Stimulated activated CD4-positive, alpha-beta T cell treated with anti-CD3 and anti-CD28 coated beads, Interleukin-2, amount 100 ng/mL, for 48 hours (primary cell): Measurements from ENCODE around the gene COL4A4.

ENCODE experiments used
- DNase-seq, 2 donors: peaks; one replicate each; pipeline ENCODE4 v3.0.0-alpha.2; 2020

COL4A4 gene

GRCh38 chr2:226978300-226978699, 185.7 kb downstream of the COL4A4 start:
- DNase-seq = no peak

GRCh38 chr2:226977775-226978190, 186.2 kb downstream of the COL4A4 start:
- no peak for DNase-seq

GRCh38 chr2:226973816-226974215, 190.2 kb downstream of the COL4A4 start:
- no peak for DNase-seq

GRCh38 chr2:226971770-226972169, 192.2 kb downstream of the COL4A4 start:
- DNase-seq = no peak

- no peak for DNase-seq
Observed at GRCh38 chr2:226971084-226971483, 192.9 kb downstream of the COL4A4 start.

- no peak for DNase-seq
Observed at GRCh38 chr2:226970362-226970761, 193.6 kb downstream of the COL4A4 start.

- DNase-seq = no peak
Observed at GRCh38 chr2:226969417-226970080, 194.5 kb downstream of the COL4A4 start.

- no peak for DNase-seq
Observed at GRCh38 chr2:226965376-226965775, 198.6 kb downstream of the COL4A4 start.

GRCh38 chr2:226963528-226963927, 200.5 kb downstream of the COL4A4 start:
- no peak for DNase-seq

- no peak for DNase-seq
Observed at GRCh38 chr2:226962176-226962773, 201.7 kb downstream of the COL4A4 start.

GRCh38 chr2:226959418-226959817, 204.6 kb downstream of the COL4A4 start:
- no peak for DNase-seq

GRCh38 chr2:226956659-226957058, 207.3 kb downstream of the COL4A4 start:
- DNase-seq = no peak

- DNase-seq = no peak
Observed at GRCh38 chr2:226953826-226954225, 210.2 kb downstream of the COL4A4 start.

- no peak for DNase-seq
Observed at GRCh38 chr2:226953206-226953605, 210.8 kb downstream of the COL4A4 start.
